CD4-positive, alpha-beta T cell treated with Interleukin-15 for 4 hours (primary cell): ENCODE measurements around the gene CCDC197.

Source experiments
- DNase-seq: peaks from one replicate; pipeline ENCODE4 v3.0.0-alpha.2; 2020; ENCODE audit warnings: low spot score

CCDC197 gene

GRCh38 chr14:93961620-93962019 lies 35.5 kb upstream of the CCDC197 start:
- no peak for DNase-seq

GRCh38 chr14:93962701-93963601 lies 34.1 kb upstream of the CCDC197 start:
- peak; percentile 61 for DNase-seq

- no peak for DNase-seq
Measured at GRCh38 chr14:93963692-93964091, 33.4 kb upstream of the CCDC197 start.

- DNase-seq, result no peak
Measured at GRCh38 chr14:93964281-93964680, 32.8 kb upstream of the CCDC197 start.

- no peak for DNase-seq
Measured at GRCh38 chr14:93964820-93965286, 32.2 kb upstream of the CCDC197 start.

- DNase-seq, result no peak
Measured at GRCh38 chr14:93965287-93965821, 31.7 kb upstream of the CCDC197 start.

- DNase-seq, result no peak
Measured at GRCh38 chr14:93965946-93966474, 31.1 kb upstream of the CCDC197 start.

- no peak for DNase-seq
Measured at GRCh38 chr14:93967637-93968250, 29.4 kb upstream of the CCDC197 start.

- DNase-seq, result no peak
Measured at GRCh38 chr14:93969082-93969828, 27.8 kb upstream of the CCDC197 start.

- DNase-seq, result peak; percentile 77
Measured at GRCh38 chr14:93970585-93970964, 26.5 kb upstream of the CCDC197 start.

- DNase-seq, result peak; percentile 33
Measured at GRCh38 chr14:93970965-93971634, 26.0 kb upstream of the CCDC197 start.

- DNase-seq, result no peak
Measured at GRCh38 chr14:93971635-93972027, 25.5 kb upstream of the CCDC197 start.

- DNase-seq, result no peak
Measured at GRCh38 chr14:93972618-93973205, 24.4 kb upstream of the CCDC197 start.

GRCh38 chr14:93973607-93974006 lies 23.5 kb upstream of the CCDC197 start:
- DNase-seq, result no peak

- DNase-seq, result no peak
Measured at GRCh38 chr14:93974299-93974698, 22.8 kb upstream of the CCDC197 start.

GRCh38 chr14:93974833-93975232 lies 22.3 kb upstream of the CCDC197 start:
- no peak for DNase-seq

GRCh38 chr14:93975791-93976476 lies 21.2 kb upstream of the CCDC197 start:
- DNase-seq, result no peak

GRCh38 chr14:93976477-93977057 lies 20.5 kb upstream of the CCDC197 start, which contains the start of gene ASB2:
TSS of gene ASB2 (minus strand) at chr14:93976570. CDS start at chr14:93964539, 12,031 bp downstream.
- no peak for DNase-seq

GRCh38 chr14:93977171-93977570 lies 19.9 kb upstream of the CCDC197 start:
- DNase-seq, result no peak
